BJ (cell line): ENCODE data around the gene ACSS1. TPM values are rescaled to one million over a fixed set of nuclear protein-coding genes. Genes with fewer than 3 reads are reported as not detected.

Experiments used
- CTCF ChIA-PET: fragments of 350-600 bp; formaldehyde crosslinking; extraction: SDS; loops from one replicate; lab custom pipeline; 2021; ENCODE audit warnings: antibody characterized with exemption, inconsistent platforms; lab: Yijun Ruan, JAX
- POLR2A ChIA-PET: fragments of 300-600 bp; sonication (Branson Sonifier 250); formaldehyde crosslinking; extraction: SDS; loops from one replicate; lab custom pipeline; 2021; ENCODE audit warnings: antibody characterized with exemption; lab: Charles Lee
- DNase-seq: peaks from one replicate; pipeline ENCODE4 v3.0.0-alpha.2; 2011; ENCODE audit warnings: low read depth
- H3K27me3 ChIP-seq: 2 replicates; pipeline ENCODE4 v1.6.0; 2011; ENCODE audit warnings: low read length; ENCODE audit not compliant: control insufficient read depth, insufficient read depth
- H3K36me3 ChIP-seq: 2 replicates; pipeline ENCODE4 v1.5.1; 2011; ENCODE audit warnings: low read length; ENCODE audit not compliant: control insufficient read depth, insufficient read depth
- H3K4me3 ChIP-seq: 2 replicates; pipeline ENCODE4 v1.5.1; 2011; ENCODE audit warnings: low read depth, mild to moderate bottlenecking, control low read depth, low read length
- CTCF ChIP-seq: IDR thresholded peaks from 2 replicates; pipeline ENCODE4 v1.5.1; 2011; ENCODE audit warnings: low read depth, mild to moderate bottlenecking, control low read depth, inconsistent platforms, low read length, moderate library complexity; ENCODE audit not compliant: insufficient read depth
- polyA plus RNA-seq: library from polyadenylated mRNA; depleted of rRNA; stranded (reverse); fragments of >200 nt; gene quantifications from 2 replicates; pipeline ENCODE4 v1.2.3, GENCODE V29; 2011

The ACSS1 gene
- polyA plus RNA-seq, 1 experiment = 6.3 TPM

GRCh38 chr20:25072226-25072811 is 14.4 kb upstream of the ACSS1 start:
- DNase-seq = no peak
- CTCF ChIA-PET = interaction anchor here (0.6 to 2.2 kb wide), 3 partner anchors 77 to 107 kb away, joined by 3 to 6 read pairs (median 4); no protein-coding TSS in a partner anchor
- peaks cover 39% of the 10 kb centered on the region for H3K27me3 ChIP-seq

GRCh38 chr20:25071734-25072133 is 13.8 kb upstream of the ACSS1 start:
- ChIA-PET POLR2A (no interaction called here), CTCF (interaction anchor here (0.8 to 2.2 kb wide), 3 partner anchors 76 to 107 kb away, joined by 3 to 6 read pairs (median 3); no protein-coding TSS in a partner anchor)
- TF ChIP-seq CTCF = no peak
- DNase-seq = no peak
- no peak overlapping the region for H3K4me3 ChIP-seq
- no peaks in the 10 kb centered on the region for H3K36me3 ChIP-seq
- H3K27me3 ChIP-seq = peaks cover 34% of the 10 kb centered on the region

More at GRCh38 chr20:25072226-25072811, 14.4 kb upstream of the ACSS1 start:
- POLR2A ChIA-PET = no interaction called here
- no peak overlapping the region for H3K4me3 ChIP-seq
- no peak for TF ChIP-seq CTCF
- no peaks in the 10 kb centered on the region for H3K36me3 ChIP-seq

GRCh38 chr20:25070821-25071473 is 13.0 kb upstream of the ACSS1 start:
- Histone ChIP-seq H3K36me3 (no peaks in the 10 kb centered on the region), H3K27me3 (peaks cover 32% of the 10 kb centered on the region), H3K4me3 (no peak overlapping the region)
- no peak for DNase-seq
- ChIA-PET POLR2A (no interaction called here), CTCF (interaction anchor here (1.1 to 2.2 kb wide), 4 partner anchors 75 to 109 kb away, joined by 3 to 6 read pairs (median 4); no protein-coding TSS in a partner anchor)
- no peak for TF ChIP-seq CTCF

- Histone ChIP-seq H3K36me3 (no peaks in the 10 kb centered on the region), H3K27me3 (peaks cover 40% of the 10 kb centered on the region), H3K4me3 (no peak overlapping the region)
- POLR2A ChIA-PET = no interaction called here
- TF ChIP-seq CTCF = no peak
- DNase-seq = no peak
- CTCF ChIA-PET = interaction anchor here (1.0 to 8.8 kb wide), 2 partner anchors 73 kb away, joined by 4 to 216 read pairs; partner anchors contain the start of gene APMAP
These were observed 9.4 kb upstream of the ACSS1 start for GRCh38 chr20:25067102-25067987.
